ENCODE data around the gene DDX51. TPM values are rescaled to one million over a fixed set of nuclear protein-coding genes. Genes with fewer than 3 reads are reported as not detected.

The DDX51 gene
- total RNA-seq, 2 donors from 2014 or later, result 9.4 to 22.9 TPM

- no peak for DNase-seq
- Histone ChIP-seq H3K4me3 (no peak overlapping the region), H3K9me3 (no peaks in the 10 kb centered on the region), H3K4me1 (no peaks in the 10 kb centered on the region), H3K27ac (no peak overlapping the region), H3K9ac (ENCODE audit: low read depth in 2 of 2, low read length in 2 of 2) (no peak overlapping the region), H3K27me3 (no peaks in the 10 kb centered on the region), H3K36me3 (no peaks in the 10 kb centered on the region)
- intact Hi-C loops (cut with DNase I), result no loop called here
- no peak for TF ChIP-seq CTCF (IDR thresholded peaks at IDR 0.05)
Measured at GRCh38 chr12:132129007-132129406, 15.1 kb downstream of the DDX51 start.

- H3K36me3 ChIP-seq, result no peaks in the 10 kb centered on the region
Measured at GRCh38 chr12:132127041-132127440, 17.1 kb downstream of the DDX51 start.

GRCh38 chr12:132125736-132126135, 18.4 kb downstream of the DDX51 start:
- Histone ChIP-seq H3K27ac (no peak overlapping the region), H3K4me3 (no peak overlapping the region), H3K9me3 (no peaks in the 10 kb centered on the region), H3K9ac (ENCODE audit: low read depth in 2 of 2, low read length in 2 of 2) (no peak overlapping the region), H3K4me1 (no peaks in the 10 kb centered on the region), H3K36me3 (no peaks in the 10 kb centered on the region), H3K27me3 (no peaks in the 10 kb centered on the region)
- DNase-seq, result no peak
- TF ChIP-seq CTCF (IDR thresholded peaks at IDR 0.05), result no peak
- intact Hi-C loops (cut with DNase I), result no loop called here

More at GRCh38 chr12:132127041-132127440, 17.1 kb downstream of the DDX51 start:
- Histone ChIP-seq H3K9me3 (no peaks in the 10 kb centered on the region), H3K27me3 (no peaks in the 10 kb centered on the region), H3K27ac (no peak overlapping the region), H3K4me3 (no peak overlapping the region), H3K4me1 (no peaks in the 10 kb centered on the region), H3K9ac (ENCODE audit: low read depth in 2 of 2, low read length in 2 of 2) (no peak overlapping the region)
- DNase-seq, result no peak
- TF ChIP-seq CTCF (IDR thresholded peaks at IDR 0.05), result no peak
- intact Hi-C loops (cut with DNase I), result no loop called here

- DNase-seq, result no peak
- no peaks in the 10 kb centered on the region for H3K4me1 ChIP-seq
- H3K36me3 ChIP-seq, result no peaks in the 10 kb centered on the region
- no peak overlapping the region for H3K9ac ChIP-seq (ENCODE audit: low read depth in 2 of 2, low read length in 2 of 2)
- intact Hi-C loops (cut with DNase I), result no loop called here
- H3K9me3 ChIP-seq, result no peaks in the 10 kb centered on the region
- no peak overlapping the region for H3K27ac ChIP-seq
- no peak overlapping the region for H3K4me3 ChIP-seq
- H3K27me3 ChIP-seq, result no peaks in the 10 kb centered on the region
- TF ChIP-seq CTCF (IDR thresholded peaks at IDR 0.05), result no peak
Measured at GRCh38 chr12:132124766-132125425, 19.2 kb downstream of the DDX51 start.

GRCh38 chr12:132123970-132124765, 20.0 kb downstream of the DDX51 start:
- Histone ChIP-seq H3K4me3 (no peak overlapping the region), H3K9me3 (no peaks in the 10 kb centered on the region), H3K27me3 (no peaks in the 10 kb centered on the region), H3K36me3 (no peaks in the 10 kb centered on the region), H3K27ac (no peak overlapping the region), H3K9ac (ENCODE audit: low read depth in 2 of 2, low read length in 2 of 2) (no peak overlapping the region), H3K4me1 (no peaks in the 10 kb centered on the region)
- DNase-seq, result no peak
- intact Hi-C loops (cut with DNase I), result no loop called here
- TF ChIP-seq CTCF (IDR thresholded peaks at IDR 0.05), result no peak

All from colonic mucosa (tissue), 4 donors.